ENCODE results near the gene CCDC142.

CCDC142 gene

DNA sequence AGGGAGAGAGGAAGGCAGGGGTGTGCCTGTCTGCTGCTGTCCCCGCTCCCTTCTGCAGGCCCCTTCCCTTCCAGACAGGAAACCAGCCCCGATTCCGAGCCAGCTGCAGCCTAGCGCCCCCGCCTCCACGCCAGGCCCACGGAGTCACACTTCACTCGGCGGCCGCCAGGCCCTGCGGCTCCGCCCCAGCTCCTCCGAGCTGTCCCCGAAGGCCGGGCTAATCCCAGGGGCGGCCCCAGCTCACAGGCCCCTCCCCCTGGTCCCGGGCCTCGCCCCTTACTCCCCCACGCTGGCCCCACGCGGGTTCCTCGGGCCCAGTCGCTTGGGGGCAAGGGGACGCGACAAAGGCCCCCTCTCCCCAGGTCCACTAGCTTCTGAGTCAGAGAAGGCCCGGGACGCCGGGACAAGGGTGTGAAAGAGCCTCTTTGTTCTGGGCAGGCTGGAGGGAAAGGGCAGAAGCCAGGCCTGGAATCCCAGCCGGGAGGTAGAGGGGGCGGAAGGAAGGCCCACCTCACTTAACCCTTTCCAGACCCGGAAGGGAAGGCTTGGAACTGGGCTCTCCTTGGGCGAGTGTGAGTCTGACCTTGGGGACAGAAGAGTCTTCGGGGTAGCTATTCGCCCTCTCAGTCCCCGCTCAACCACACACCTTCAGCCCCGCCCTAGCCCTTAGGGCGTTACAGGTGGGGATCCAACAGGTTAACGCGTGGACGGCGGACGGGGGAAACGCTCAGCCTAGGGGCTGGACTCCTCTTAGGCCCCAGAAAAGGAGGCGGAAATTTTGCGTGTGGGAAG is 42.2 kb downstream of the CCDC142 start:
- DNase-seq = peak; percentile 8 to 97 (median 96)

- DNase-seq = no peak
Measured at GRCh38 chr2:74439803-74440377, 42.9 kb downstream of the CCDC142 start.

- DNase-seq = no peak
Measured at GRCh38 chr2:74439373-74439772, 43.4 kb downstream of the CCDC142 start.

- no peak for DNase-seq
Measured at GRCh38 chr2:74438248-74438647, 44.5 kb downstream of the CCDC142 start.

DNA sequence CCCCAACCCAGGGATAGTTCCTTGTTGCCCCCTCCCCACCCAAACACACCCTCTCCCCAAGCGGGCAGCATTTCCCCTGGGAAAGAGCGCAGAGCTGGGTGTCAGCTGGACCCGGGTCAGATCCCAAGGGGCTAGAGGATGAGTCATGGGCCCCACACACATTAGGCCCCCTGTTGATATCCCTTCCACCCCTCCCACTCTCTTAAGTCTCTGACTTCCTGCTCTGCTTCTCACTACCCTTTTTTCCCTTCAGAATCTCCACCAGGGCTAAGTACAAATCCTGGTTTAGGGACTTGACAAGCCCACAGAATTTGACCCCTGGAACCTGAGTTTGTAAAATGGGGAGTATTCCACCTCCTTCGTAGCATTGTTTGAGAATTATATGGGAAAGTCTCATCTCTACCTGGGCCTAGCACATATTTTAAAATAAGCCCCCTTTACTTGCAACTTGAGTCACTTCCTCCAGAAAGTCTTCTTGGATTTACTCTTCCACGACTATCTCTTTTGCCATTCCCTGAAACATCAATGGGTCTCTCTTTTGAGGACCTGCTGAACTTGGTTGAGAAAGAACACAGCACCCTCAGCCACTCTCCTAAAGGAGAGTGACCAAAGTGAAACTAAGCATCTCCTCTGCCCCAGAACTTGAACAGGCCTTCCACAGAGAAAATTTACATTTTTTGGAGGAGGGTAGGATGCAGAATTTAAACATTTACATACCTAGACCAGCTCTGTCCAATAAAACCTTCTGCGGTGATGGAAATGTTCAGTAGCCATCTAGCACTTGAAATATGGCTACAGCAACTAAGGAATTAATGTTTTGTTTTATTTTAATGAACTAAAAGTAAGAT is 45.7 kb downstream of the CCDC142 start:
- no peak for DNase-seq

DNA sequence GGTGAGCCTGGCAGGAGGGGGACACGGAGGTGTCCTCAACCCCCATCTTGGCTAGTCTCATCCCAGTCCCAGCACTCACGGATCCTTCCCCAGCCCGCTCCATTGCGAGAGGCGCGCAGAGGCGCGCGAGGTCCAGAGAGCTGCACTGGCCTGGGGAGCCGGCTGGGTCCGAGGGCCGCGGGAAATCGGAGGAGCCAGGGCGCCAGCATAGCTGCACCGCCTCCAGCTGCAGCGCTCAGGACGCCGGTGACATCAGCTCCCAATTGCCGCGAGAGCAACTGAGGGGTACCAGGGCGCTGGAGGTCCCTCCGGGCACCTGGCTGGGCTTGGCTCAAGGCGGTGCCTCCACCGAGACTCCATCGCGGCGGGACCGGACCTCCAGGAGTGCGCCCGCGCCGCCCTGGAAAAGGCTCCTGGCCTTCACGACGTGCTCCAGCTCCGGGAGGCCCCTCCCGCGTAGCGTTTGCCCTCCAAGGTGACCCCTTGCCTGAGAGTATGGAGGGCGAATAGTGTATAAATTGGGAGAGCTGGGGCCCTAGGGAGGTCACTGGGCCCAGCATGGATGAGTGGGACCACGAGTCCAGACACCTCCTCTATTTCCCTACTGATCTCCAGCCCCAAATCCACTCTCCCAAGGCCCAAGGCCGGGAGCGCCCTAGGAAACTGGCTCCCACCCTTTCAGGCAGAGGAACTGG is 46.5 kb downstream of the CCDC142 start:
- DNase-seq = no peak

DNA sequence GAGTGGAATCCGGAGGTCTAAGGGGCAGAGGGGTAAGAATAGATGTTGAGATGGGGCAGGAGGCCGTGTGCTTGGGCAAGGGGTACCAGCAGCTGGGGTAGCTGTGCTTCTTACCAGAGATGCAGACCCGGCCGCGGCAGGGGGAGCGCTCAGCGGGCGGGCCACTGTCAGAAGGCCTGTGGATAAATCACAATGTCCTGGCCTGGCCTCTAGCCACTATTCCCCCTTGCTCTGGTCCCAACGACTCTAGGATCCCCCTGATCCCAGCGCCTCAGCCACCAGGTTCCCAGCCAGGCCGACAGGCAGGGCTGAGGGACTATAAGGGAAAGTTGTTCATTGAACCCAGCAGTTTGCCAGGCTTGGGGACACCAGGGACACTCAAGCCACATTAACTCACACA is 52.3 kb downstream of the CCDC142 start:
- DNase-seq = no peak

DNA sequence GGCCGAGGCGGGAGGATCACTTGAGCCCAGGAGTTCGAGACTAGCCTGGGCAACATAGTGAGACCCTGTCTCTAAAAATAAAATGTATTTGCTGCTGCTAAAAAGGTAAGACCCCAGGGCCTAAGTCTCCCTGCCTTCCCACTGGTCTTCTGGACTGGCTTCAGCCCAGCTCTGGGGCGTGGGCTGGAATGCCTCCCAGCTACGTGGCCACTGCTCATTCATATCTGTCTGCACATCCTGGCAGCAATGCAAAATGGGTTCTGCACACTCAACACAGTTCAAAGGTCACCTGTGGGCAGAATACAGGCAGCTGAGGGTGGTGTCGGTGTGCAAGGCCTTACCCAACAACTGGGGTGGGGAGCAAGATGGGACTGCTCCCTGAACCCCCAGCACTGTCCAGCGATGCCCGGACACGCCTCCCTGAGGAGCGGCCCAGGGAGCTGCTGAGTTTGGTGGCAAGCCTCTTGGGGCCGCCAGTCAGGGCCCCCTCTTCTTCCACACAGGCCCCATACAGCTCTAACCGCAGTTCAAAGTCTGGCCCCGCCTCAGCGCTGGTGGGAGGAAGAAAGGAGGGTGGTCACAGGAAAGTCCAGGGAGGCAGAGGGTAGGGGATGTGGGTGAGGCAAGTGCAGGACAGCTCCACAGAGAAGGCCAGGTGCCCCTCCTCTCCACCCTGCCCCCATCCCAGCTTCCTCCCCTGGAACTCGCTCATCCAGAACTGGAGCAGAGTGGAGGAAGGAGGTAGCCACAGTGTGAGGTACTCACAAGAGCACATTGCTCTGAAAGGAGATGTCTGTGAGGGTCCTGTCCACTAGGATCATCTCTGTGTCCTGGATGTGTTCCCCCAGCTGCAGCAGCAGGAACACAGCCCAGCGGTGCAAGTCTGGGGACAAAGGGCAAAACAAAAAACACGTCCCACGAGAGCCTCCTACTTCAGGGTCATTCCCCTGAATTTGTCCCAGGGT is 53.0 kb downstream of the CCDC142 start:
- no peak for DNase-seq

DNA sequence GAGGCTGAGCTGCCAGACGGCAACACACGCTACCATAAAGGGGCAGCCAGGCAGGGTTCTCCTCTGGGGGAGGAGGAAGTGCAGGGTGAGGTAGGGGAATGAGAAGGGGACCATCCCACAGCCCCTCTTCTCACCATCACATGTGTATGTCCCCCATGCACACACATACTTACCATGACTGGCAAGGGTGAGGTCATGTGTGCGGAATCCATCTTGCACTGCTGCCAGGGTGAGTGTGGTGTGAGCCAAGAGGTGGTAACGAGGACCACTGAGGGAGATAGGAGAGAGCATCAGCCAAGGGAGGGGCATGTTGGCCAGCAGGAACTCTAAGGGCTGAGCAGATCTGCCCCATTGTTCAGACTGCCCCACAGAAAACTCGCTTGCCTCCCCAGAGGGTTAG is 54.1 kb downstream of the CCDC142 start:
- DNase-seq = no peak

DNA sequence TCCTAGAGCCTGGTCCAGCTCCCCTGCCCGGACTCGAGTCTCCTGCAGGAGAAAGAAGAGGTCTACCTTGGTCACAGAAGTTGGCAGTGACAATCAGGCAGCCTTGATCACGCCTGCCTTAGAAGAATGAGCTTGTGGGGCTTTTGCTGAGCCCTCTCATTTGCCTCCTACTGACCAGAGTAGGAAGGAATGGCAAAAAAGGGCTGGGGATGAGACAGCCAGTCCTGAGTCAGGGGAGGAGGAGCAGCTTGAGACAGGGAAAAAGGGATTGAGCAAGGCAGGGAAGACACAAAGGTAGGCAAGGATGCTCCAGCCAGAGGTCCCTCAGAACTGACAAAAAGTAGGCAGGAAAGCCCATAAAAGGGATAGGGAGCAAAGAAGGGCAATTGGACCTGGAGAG is 55.2 kb downstream of the CCDC142 start:
- no peak for DNase-seq

DNA sequence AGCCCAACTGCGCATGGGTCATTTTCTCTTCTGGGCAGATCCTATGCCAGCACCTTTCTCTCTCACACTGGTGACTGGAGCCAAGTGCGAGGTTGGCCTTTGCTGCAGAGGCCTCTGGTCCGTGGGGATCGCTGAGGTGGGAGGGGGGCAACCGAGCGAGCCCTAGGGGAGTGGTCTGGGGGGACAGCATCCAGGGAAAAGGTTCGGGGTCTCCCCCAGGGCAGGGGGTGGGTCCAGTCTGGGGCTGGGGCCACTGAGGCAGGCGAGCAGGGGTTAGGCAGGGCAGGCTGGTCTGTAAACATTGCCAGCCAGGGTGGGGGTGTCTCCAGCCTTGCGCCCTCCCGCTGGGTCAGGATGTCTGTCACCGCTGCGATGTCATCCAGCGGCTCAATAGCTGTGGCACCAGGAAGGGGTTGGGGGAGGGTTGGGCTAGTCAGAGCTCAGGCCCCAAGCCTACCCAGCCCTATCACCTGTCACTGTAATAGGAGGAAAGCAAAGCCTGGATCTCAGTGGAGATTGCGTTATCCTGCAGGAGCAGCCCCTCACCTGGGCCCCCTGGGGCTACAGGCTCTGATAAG is 56.5 kb downstream of the CCDC142 start:
- no peak for DNase-seq

DNA sequence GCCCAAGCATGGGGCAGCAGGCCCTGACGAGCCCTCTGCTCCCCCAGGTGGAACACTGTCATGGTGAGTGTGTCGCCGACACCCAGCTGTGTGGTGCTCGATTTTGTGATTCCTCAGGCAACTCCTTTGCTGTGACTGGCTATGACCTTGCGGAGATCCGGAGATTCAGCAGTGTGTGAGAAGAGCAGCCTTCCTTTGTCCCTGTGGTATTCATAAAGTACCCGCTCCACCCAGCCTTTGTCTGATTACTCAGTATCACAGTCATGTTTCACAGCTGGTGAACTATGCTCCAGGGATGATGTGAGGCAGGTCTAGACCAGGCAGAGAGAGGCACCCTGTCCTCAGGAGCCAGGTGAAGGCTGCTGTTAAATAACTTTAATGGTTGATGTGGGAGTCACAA is 57.3 kb downstream of the CCDC142 start:
- no peak for DNase-seq

- no peak for DNase-seq
Measured at GRCh38 chr2:74424995-74425406, 57.8 kb downstream of the CCDC142 start.

DNA sequence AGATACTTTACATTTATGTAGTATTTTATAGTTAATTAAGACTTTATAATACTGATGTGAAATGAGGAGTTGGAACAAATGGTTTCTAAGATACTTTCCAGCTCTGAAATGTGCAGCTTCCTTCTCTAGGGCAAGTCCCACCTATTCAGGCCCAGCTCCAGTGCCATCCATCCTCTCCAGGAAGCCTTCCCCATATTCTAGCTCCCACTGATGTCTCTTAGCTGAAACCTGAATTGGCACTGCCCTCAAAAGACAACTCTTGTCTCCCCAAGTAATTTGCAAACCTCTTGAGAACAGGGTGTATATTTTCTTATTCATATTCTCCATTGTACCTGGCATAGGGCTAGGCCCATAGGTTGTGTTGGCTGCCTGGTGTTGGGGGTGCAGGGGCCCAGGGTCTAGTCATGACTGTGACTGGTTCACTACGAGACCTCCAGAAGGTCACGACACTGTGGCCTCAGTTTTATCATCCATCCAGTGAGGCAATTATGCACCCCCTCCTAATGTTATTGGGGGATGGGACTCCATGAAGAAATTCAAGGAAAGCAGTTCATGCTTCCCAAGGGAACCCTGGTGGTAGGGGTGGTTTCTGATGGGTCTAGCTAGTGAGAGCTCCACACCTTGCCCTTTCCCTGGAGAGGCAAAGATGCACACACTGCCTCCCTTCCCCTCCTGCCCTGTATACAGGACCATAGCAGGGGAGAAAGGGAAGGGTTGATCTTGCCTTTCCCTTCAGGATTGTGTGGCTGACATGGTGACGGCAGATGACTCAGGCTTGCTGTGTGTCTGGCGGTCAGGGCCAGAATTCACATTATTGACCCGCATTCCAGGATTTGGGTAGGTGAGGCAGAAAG is 58.4 kb downstream of the CCDC142 start:
- no peak for DNase-seq
